ENCODE results near the gene NUP98. TPM values are rescaled to one million over a fixed set of nuclear protein-coding genes. Genes with fewer than 3 reads are reported as not detected.

NUP98 gene
- total and polyA plus RNA-seq, 4 donors = 10.9 to 75.0 (median 43.9) TPM

DNA sequence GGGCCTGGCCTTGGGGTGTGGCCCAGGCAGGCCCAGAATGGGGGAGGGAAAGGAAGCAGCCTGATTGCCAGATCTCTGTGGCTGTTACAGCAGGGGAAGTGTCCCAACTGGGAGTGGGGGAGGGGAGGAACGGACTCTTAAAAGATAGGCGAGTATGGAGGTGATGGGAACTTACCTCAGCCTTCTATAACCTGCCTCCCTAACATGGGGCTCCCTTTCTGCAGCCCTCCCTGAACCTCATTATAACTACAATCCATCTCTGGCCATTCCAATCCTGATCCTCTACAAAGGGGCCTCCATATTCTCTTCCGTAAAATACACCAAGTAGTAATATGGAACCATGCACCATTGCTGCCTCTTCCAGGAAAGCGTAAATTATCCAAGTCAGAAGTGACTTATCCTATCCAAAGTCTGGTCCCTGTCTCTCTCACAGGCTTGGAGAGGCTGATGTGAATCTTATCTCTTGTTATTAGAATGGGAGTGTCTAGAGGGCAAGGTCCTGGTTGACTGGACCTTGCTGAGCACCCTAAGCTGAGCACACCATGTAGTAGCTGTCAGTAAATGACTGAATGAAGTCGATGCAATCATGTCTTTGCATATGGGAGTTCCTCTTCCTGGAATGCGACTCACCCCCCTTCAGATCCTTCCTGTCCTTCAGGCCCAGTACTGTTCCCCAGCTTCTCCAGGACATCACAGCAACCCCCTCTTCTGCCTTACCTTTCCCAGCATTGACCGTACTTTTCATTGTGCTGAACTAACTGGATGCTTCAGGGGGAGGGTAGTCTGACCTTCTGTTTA, 37.5 kb upstream of the NUP98 start:
- no peak for DNase-seq (ENCODE audit: low spot score)
- Histone ChIP-seq H3K27ac (ENCODE audit: low read depth in 1 of 2, low read length in 2 of 2) (peak overlapping the region; percentile 52 to 63), H3K9ac (ENCODE audit: low read depth in 1 of 2, low read length in 2 of 2) (no peak overlapping the region), H3K36me3 (ENCODE audit: control insufficient read depth in 4 of 4, insufficient read depth in 3 of 4, low read depth in 1 of 4, low read length in 3 of 4) (peaks cover 0 to 3% (median 0%) of the 10 kb centered on the region in 4 donors), H3K9me3 (ENCODE audit: control insufficient read depth in 4 of 4, low read length in 3 of 4) (no peaks in the 10 kb centered on the region), H3K4me1 (ENCODE audit: control insufficient read depth in 4 of 4, insufficient read depth in 4 of 4, low read length in 3 of 4) (peaks cover 2 to 17% (median 8%) of the 10 kb centered on the region in 4 donors), H3K4me3 (ENCODE audit: low read depth in 1 of 3, low read length in 3 of 3) (no peak overlapping the region), H3K27me3 (ENCODE audit: control insufficient read depth in 4 of 4, insufficient read depth in 4 of 4, low read length in 3 of 4) (no peaks in the 10 kb centered on the region)
- WGBS = 78% methylated on average over 7 of the region's 7 CpGs
- TF ChIP-seq, protein P1, sequence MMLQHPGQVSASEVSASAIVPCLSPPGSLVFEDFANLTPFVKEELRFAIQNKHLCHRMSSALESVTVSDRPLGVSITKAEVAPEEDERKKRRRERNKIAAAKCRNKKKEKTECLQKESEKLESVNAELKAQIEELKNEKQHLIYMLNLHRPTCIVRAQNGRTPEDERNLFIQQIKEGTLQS (IDR thresholded peaks at IDR 0.05) = no peak
- TF ChIP-seq, protein P2, sequence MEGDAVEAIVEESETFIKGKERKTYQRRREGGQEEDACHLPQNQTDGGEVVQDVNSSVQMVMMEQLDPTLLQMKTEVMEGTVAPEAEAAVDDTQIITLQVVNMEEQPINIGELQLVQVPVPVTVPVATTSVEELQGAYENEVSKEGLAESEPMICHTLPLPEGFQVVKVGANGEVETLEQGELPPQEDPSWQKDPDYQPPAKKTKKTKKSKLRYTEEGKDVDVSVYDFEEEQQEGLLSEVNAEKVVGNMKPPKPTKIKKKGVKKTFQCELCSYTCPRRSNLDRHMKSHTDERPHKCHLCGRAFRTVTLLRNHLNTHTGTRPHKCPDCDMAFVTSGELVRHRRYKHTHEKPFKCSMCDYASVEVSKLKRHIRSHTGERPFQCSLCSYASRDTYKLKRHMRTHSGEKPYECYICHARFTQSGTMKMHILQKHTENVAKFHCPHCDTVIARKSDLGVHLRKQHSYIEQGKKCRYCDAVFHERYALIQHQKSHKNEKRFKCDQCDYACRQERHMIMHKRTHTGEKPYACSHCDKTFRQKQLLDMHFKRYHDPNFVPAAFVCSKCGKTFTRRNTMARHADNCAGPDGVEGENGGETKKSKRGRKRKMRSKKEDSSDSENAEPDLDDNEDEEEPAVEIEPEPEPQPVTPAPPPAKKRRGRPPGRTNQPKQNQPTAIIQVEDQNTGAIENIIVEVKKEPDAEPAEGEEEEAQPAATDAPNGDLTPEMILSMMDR (IDR thresholded peaks at IDR 0.05; ENCODE audit: low read depth, low read length, missing input control) = no peak
- TF ChIP-seq, protein P3, sequence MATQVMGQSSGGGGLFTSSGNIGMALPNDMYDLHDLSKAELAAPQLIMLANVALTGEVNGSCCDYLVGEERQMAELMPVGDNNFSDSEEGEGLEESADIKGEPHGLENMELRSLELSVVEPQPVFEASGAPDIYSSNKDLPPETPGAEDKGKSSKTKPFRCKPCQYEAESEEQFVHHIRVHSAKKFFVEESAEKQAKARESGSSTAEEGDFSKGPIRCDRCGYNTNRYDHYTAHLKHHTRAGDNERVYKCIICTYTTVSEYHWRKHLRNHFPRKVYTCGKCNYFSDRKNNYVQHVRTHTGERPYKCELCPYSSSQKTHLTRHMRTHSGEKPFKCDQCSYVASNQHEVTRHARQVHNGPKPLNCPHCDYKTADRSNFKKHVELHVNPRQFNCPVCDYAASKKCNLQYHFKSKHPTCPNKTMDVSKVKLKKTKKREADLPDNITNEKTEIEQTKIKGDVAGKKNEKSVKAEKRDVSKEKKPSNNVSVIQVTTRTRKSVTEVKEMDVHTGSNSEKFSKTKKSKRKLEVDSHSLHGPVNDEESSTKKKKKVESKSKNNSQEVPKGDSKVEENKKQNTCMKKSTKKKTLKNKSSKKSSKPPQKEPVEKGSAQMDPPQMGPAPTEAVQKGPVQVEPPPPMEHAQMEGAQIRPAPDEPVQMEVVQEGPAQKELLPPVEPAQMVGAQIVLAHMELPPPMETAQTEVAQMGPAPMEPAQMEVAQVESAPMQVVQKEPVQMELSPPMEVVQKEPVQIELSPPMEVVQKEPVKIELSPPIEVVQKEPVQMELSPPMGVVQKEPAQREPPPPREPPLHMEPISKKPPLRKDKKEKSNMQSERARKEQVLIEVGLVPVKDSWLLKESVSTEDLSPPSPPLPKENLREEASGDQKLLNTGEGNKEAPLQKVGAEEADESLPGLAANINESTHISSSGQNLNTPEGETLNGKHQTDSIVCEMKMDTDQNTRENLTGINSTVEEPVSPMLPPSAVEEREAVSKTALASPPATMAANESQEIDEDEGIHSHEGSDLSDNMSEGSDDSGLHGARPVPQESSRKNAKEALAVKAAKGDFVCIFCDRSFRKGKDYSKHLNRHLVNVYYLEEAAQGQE (IDR thresholded peaks at IDR 0.05) = no peak
- no peak for TF ChIP-seq FOXA2 (IDR thresholded peaks at IDR 0.05)
- TF ChIP-seq, protein P4, sequence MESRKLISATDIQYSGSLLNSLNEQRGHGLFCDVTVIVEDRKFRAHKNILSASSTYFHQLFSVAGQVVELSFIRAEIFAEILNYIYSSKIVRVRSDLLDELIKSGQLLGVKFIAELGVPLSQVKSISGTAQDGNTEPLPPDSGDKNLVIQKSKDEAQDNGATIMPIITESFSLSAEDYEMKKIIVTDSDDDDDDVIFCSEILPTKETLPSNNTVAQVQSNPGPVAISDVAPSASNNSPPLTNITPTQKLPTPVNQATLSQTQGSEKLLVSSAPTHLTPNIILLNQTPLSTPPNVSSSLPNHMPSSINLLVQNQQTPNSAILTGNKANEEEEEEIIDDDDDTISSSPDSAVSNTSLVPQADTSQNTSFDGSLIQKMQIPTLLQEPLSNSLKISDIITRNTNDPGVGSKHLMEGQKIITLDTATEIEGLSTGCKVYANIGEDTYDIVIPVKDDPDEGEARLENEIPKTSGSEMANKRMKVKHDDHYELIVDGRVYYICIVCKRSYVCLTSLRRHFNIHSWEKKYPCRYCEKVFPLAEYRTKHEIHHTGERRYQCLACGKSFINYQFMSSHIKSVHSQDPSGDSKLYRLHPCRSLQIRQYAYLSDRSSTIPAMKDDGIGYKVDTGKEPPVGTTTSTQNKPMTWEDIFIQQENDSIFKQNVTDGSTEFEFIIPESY (IDR thresholded peaks at IDR 0.05) = no peak
- no peak for TF ChIP-seq SP1 (IDR thresholded peaks at IDR 0.05)
- TF ChIP-seq TAF1 (conservative IDR thresholded peaks at IDR 0.05) = no peak
- no peak for TF ChIP-seq FOXA1 (IDR thresholded peaks at IDR 0.05)
- TF ChIP-seq RAD21 (IDR thresholded peaks at IDR 0.05) = no peak
- no peak for TF ChIP-seq HNF4G (IDR thresholded peaks at IDR 0.05)
- no peak for TF ChIP-seq YY1 (IDR thresholded peaks at IDR 0.05)
- TF ChIP-seq JUND (IDR thresholded peaks at IDR 0.05) = no peak
- TF ChIP-seq RXRA (IDR thresholded peaks at IDR 0.05) = no peak
- no peak for TF ChIP-seq EGR1 (IDR thresholded peaks at IDR 0.05; ENCODE audit: low read depth in 2 of 2)
- TF ChIP-seq, protein P5, sequence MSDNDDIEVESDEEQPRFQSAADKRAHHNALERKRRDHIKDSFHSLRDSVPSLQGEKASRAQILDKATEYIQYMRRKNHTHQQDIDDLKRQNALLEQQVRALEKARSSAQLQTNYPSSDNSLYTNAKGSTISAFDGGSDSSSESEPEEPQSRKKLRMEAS (IDR thresholded peaks at IDR 0.05) = no peak
